GM12878 (cell line): Measurements from ENCODE around the gene ULBP1. TPM values are rescaled to one million over a fixed set of nuclear protein-coding genes. Genes with fewer than 3 reads are reported as not detected.
A peak's percentile ranks its signal among the peaks of the same experiment; 100 is the strongest.

ENCODE experiments used
- ATAC-seq: fragments of 200-7000 bp; cut with Tn5 transposase; 3 replicates; pipeline ENCODE4 v1.9.1; 2020; ENCODE audit warnings: mild to moderate bottlenecking, moderate library complexity
- BruUV-seq: library from RNA; stranded (reverse); fragments of 400-500 nt; replicated peaks from 2 replicates; lab custom pipeline; 2021; lab: Mats Ljungman, UMichigan
- CTCF ChIA-PET: fragments of 300-600 bp; sonication (Branson Sonifier 250); formaldehyde crosslinking; extraction: SDS; loops from one replicate; lab custom pipeline; 2021; ENCODE audit warnings: inconsistent platforms; lab: Yijun Ruan, JAX
- POLR2A ChIA-PET: fragments of 350-600 bp; formaldehyde crosslinking; extraction: SDS; loops from one replicate; lab custom pipeline; 2021; ENCODE audit warnings: inconsistent platforms; lab: Charles Lee
- RAD21 ChIA-PET: fragments of 300-600 bp; sonication (Branson Sonifier 250); formaldehyde crosslinking; loops from one replicate; lab custom pipeline; 2023; ENCODE audit warnings: antibody characterized with exemption; ENCODE audit not compliant: unreplicated experiment; lab: Charles Lee
- SMC1A ChIA-PET: fragments of 300-600 bp; sonication (Branson Sonifier 250); formaldehyde crosslinking; loops from one replicate; lab custom pipeline; 2023; ENCODE audit not compliant: unreplicated experiment, uncharacterized antibody; lab: Charles Lee
- DNase-seq: peaks from one replicate; pipeline ENCODE4 v3.0.0-alpha.2; 2011; ENCODE audit warnings: low read depth, low spot score
- FAIRE-seq: peaks from 3 replicates; lab custom pipeline; 2011; peaks lifted over from hg19 to GRCh38; lab: Jason Lieb, UNC
- H2AFZ ChIP-seq: 2 replicates; pipeline ENCODE4 v1.6.0; 2011; ENCODE audit warnings: low read depth, low read length, control low read depth; ENCODE audit not compliant: control insufficient read depth
- H3K27ac ChIP-seq: 2 replicates; pipeline ENCODE4 v1.5.1; 2011; ENCODE audit warnings: control low read depth; ENCODE audit not compliant: control insufficient read depth, insufficient read depth
- H3K27me3 ChIP-seq, 2 experiments: replicated peaks in 1 of 2; 2 replicates each; pipeline versions ENCODE4 v1.6.0 to v1.6.1; 2011; ENCODE audit warnings: low read length in 1 of 2; ENCODE audit not compliant: control insufficient read depth in 2 of 2, insufficient read depth in 2 of 2
- H3K36me3 ChIP-seq, 2 experiments: 2 replicates each; pipeline ENCODE4 v1.5.1; 2011; ENCODE audit warnings: low read length in 1 of 2; ENCODE audit not compliant: control insufficient read depth in 2 of 2, insufficient read depth in 2 of 2
- H3K4me1 ChIP-seq: 2 replicates; pipeline ENCODE4 v1.6.1; 2011; ENCODE audit warnings: mild to moderate bottlenecking, low read length, moderate library complexity, mixed read lengths; ENCODE audit not compliant: control insufficient read depth, insufficient read depth
- H3K4me2 ChIP-seq: 2 replicates; pipeline ENCODE4 v1.6.0; 2011; ENCODE audit warnings: control low read depth; ENCODE audit not compliant: control insufficient read depth, insufficient read depth
- H3K4me3 ChIP-seq: fragments of 200-600 bp; sonication (generic); 2 replicates; pipeline ENCODE4 v1.5.1; 2016
- H3K79me2 ChIP-seq: 2 replicates; pipeline ENCODE4 v1.6.0; 2011; ENCODE audit warnings: low read length; ENCODE audit not compliant: control insufficient read depth, insufficient read depth
- H3K9ac ChIP-seq: 2 replicates; pipeline ENCODE4 v1.8.0; 2011; ENCODE audit warnings: low read length, control low read depth, mixed read lengths; ENCODE audit not compliant: control insufficient read depth, insufficient read depth
- H3K9me3 ChIP-seq: replicated peaks from 3 replicates; pipeline ENCODE4 v1.5.1; 2011; ENCODE audit warnings: mild to moderate bottlenecking, low read length; ENCODE audit not compliant: control insufficient read depth, insufficient read depth
- H4K20me1 ChIP-seq: 2 replicates; pipeline ENCODE4 v1.6.0; 2011; ENCODE audit not compliant: control insufficient read depth, insufficient read depth
- E4F1 ChIP-seq: fragments of 450-650 bp; IDR thresholded peaks from 2 replicates; pipeline ENCODE4 v1.6.1; 2018; ENCODE audit warnings: borderline replicate concordance, mild to moderate bottlenecking; ENCODE audit not compliant: partially characterized antibody
- FOXM1 ChIP-seq: IDR thresholded peaks from 2 replicates; pipeline ENCODE4 v1.6.1; 2012; ENCODE audit warnings: low read depth, mild to moderate bottlenecking, inconsistent platforms, low read length, moderate library complexity
- HDAC2 ChIP-seq: fragments of 200-600 bp; sonication (generic); IDR thresholded peaks from 2 replicates; pipeline ENCODE4 v1.6.1; 2017
- JUNB ChIP-seq: IDR thresholded peaks from 2 replicates; pipeline ENCODE4 v1.6.1; 2016; ENCODE audit warnings: antibody characterized with exemption, mild to moderate bottlenecking
- RBBP5 ChIP-seq: fragments of 200-600 bp; sonication (generic); conservative IDR thresholded peaks from 2 replicates; pipeline ENCODE4 v1.6.1; 2016
- SMAD5 ChIP-seq: IDR thresholded peaks from 2 replicates; pipeline ENCODE4 v1.6.1; 2016; ENCODE audit warnings: antibody characterized with exemption, low read depth
- WGBS: methylation state at CpG from one replicate; pipeline ENCODE4 v1.1.6; 2016; ENCODE audit warnings: low lambda C conversion rate; ENCODE audit not compliant: insufficient replicate concordance, insufficient coverage; ENCODE audit errors: missing lambda C conversion rate; 5-methylcytosine and 5-hydroxymethylcytosine counted together
- in situ Hi-C: fragments of 300-500 bp; cut with MboI; formaldehyde crosslinking; loops from 9 replicates; pipeline ENCODE4 v1.14.3; 2018; ENCODE audit warnings: mixed read lengths
- intact Hi-C: fragments of 100-400 bp; cut with micrococcal nuclease; formaldehyde crosslinking; loops from one replicate; pipeline ENCODE4 v1.14.2; 2022; ENCODE audit not compliant: unreplicated experiment
- polyA plus RNA-seq, 11 experiments: library from polyadenylated mRNA; depleted of rRNA in 4 of 11; unstranded in 6 of 11; stranded (reverse) in 5 of 11; fragments of >200 nt; fragmentation: Nextera tagmentation in 4 of 11; fragmentation: Illumina TruSeq in 1 of 11; extraction: Ambion mirVana in 4 of 11; extraction: Trizol in 1 of 11; gene quantifications; 1 replicate in 1 of 11; 2 replicates in 10 of 11; pipeline versions ENCODE4 v1.2.1 to v1.2.3, GENCODE V29; 2011 to 2016; ENCODE audit warnings: inconsistent platforms in 2 of 11, missing spikeins in 2 of 11, low read depth in 1 of 11
- total RNA-seq, 4 experiments: library from RNA; depleted of rRNA in 3 of 4; stranded (reverse); fragments of >200 nt in 3 of 4; fragmentation: Illumina TruSeq in 1 of 4; extraction: Trizol in 1 of 4; gene quantifications; 2 replicates each; pipeline versions ENCODE4 v1.2.1 to v1.2.3, GENCODE V29; 2013 to 2021
- TF ChIP-seq, protein P1 (sequence below): IDR thresholded peaks from 2 replicates; pipeline ENCODE4 v1.6.1; 2012; ENCODE audit warnings: improper control_type of control experiment, low read depth, low read length; ENCODE audit not compliant: insufficient replicate concordance
- TF ChIP-seq, protein P2 (sequence below): IDR thresholded peaks from 2 replicates; pipeline ENCODE4 v1.6.1; 2012; ENCODE audit warnings: low read depth, low read length, improper control_type of control experiment
- TF ChIP-seq, protein P3 (sequence below): IDR thresholded peaks from 2 replicates; pipeline ENCODE4 v1.6.1; 2011; ENCODE audit warnings: low read depth, mild to moderate bottlenecking, low read length, moderate library complexity, borderline replicate concordance; ENCODE audit errors: extremely low read depth

ULBP1 gene
- total and polyA plus RNA-seq, 10 of the 15 experiments (the other 5 are each of a cell fraction or from before 2014, with no cell fraction given), result 0.02 to 0.12 (median 0.04) TPM; not detected in 7

GRCh38 chr6:149924933-149925252 is 38.9 kb upstream of the ULBP1 start:
- no peak for FAIRE-seq
- Histone ChIP-seq H2AFZ (no peak overlapping the region), H4K20me1 (no peaks in the 10 kb centered on the region; the same call in 1 of the 2 replicates), H3K27me3 (peaks cover 8 to 17% of the 10 kb centered on the region in 2 experiments), H3K4me1 (no peaks in the 10 kb centered on the region), H3K36me3 (no peaks in the 10 kb centered on the region), H3K9ac (no peak overlapping the region), H3K4me2 (no peak overlapping the region), H3K9me3 (no peaks in the 10 kb centered on the region; the same call in 2 of the 3 replicates), H3K79me2 (no peaks in the 10 kb centered on the region), H3K27ac (no peak overlapping the region), H3K4me3 (no peak overlapping the region)
- intact Hi-C loops (no loop called here), in situ Hi-C loops (loop anchor here (5.0 kb wide), 1 partner anchor 93 kb away; no protein-coding TSS in a partner anchor)
- 34% methylated on average over 4 of the region's 4 CpGs for WGBS
- no peak for DNase-seq
- peak; percentile 26 for ATAC-seq
- ChIA-PET POLR2A (interaction anchor here (1.2 kb wide), 1 partner anchor 71 kb away, joined by 3 read pairs; no protein-coding TSS in a partner anchor), RAD21 (no interaction called here), SMC1A (no interaction called here), CTCF (interaction anchor here (0.7 to 2.1 kb wide), 4 partner anchors 88 to 891 kb away, joined by 3 to 11 read pairs (median 4); no protein-coding TSS in a partner anchor)
- BruUV-seq, result no TSS peak
- TF ChIP-seq, protein P1, sequence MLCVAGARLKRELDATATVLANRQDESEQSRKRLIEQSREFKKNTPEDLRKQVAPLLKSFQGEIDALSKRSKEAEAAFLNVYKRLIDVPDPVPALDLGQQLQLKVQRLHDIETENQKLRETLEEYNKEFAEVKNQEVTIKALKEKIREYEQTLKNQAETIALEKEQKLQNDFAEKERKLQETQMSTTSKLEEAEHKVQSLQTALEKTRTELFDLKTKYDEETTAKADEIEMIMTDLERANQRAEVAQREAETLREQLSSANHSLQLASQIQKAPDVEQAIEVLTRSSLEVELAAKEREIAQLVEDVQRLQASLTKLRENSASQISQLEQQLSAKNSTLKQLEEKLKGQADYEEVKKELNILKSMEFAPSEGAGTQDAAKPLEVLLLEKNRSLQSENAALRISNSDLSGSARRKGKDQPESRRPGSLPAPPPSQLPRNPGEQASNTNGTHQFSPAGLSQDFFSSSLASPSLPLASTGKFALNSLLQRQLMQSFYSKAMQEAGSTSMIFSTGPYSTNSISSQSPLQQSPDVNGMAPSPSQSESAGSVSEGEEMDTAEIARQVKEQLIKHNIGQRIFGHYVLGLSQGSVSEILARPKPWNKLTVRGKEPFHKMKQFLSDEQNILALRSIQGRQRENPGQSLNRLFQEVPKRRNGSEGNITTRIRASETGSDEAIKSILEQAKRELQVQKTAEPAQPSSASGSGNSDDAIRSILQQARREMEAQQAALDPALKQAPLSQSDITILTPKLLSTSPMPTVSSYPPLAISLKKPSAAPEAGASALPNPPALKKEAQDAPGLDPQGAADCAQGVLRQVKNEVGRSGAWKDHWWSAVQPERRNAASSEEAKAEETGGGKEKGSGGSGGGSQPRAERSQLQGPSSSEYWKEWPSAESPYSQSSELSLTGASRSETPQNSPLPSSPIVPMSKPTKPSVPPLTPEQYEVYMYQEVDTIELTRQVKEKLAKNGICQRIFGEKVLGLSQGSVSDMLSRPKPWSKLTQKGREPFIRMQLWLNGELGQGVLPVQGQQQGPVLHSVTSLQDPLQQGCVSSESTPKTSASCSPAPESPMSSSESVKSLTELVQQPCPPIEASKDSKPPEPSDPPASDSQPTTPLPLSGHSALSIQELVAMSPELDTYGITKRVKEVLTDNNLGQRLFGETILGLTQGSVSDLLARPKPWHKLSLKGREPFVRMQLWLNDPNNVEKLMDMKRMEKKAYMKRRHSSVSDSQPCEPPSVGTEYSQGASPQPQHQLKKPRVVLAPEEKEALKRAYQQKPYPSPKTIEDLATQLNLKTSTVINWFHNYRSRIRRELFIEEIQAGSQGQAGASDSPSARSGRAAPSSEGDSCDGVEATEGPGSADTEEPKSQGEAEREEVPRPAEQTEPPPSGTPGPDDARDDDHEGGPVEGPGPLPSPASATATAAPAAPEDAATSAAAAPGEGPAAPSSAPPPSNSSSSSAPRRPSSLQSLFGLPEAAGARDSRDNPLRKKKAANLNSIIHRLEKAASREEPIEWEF, result no peak
- TF ChIP-seq SMAD5 (no peak), RBBP5 (no peak), JUNB (no peak), FOXM1 (no peak), HDAC2 (no peak), E4F1 (no peak)
- TF ChIP-seq, protein P2, sequence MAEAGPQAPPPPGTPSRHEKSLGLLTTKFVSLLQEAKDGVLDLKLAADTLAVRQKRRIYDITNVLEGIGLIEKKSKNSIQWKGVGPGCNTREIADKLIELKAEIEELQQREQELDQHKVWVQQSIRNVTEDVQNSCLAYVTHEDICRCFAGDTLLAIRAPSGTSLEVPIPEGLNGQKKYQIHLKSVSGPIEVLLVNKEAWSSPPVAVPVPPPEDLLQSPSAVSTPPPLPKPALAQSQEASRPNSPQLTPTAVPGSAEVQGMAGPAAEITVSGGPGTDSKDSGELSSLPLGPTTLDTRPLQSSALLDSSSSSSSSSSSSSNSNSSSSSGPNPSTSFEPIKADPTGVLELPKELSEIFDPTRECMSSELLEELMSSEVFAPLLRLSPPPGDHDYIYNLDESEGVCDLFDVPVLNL, result no peak
- TF ChIP-seq, protein P3, sequence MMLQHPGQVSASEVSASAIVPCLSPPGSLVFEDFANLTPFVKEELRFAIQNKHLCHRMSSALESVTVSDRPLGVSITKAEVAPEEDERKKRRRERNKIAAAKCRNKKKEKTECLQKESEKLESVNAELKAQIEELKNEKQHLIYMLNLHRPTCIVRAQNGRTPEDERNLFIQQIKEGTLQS, result no peak
